Cortex of kidney (tissue), 1 donor: ENCODE results near the gene JOSD1.

ENCODE experiments used
- DNase-seq: peaks from one replicate; lab custom pipeline; 2025; lab: John Stamatoyannopoulos, UW

JOSD1 gene

GRCh38 chr22:38712486-38713207 is 11.9 kb upstream of the JOSD1 start:
- no peak for DNase-seq

GRCh38 chr22:38710866-38711265 is 10.1 kb upstream of the JOSD1 start:
- DNase-seq: no peak

GRCh38 chr22:38710351-38710750 is 9.6 kb upstream of the JOSD1 start:
- no peak for DNase-seq

GRCh38 chr22:38709306-38709705 is 8.6 kb upstream of the JOSD1 start:
- DNase-seq: no peak

GRCh38 chr22:38707984-38708383 is 7.2 kb upstream of the JOSD1 start:
- DNase-seq: no peak

- DNase-seq: no peak
These were observed 6.6 kb upstream of the JOSD1 start for GRCh38 chr22:38707346-38707745.

GRCh38 chr22:38706901-38707195 is 6.1 kb upstream of the JOSD1 start:
- DNase-seq: no peak

GRCh38 chr22:38706101-38706900 is 5.6 kb upstream of the JOSD1 start:
- no peak for DNase-seq

GRCh38 chr22:38705235-38706100 is 4.7 kb upstream of the JOSD1 start, which contains the start of gene GTPBP1:
TSS of gene GTPBP1 (plus strand) at chr22:38705944. CDS start at chr22:38705956, 12 bp downstream.
- DNase-seq: no peak

GRCh38 chr22:38704654-38705234 is 4.0 kb upstream of the JOSD1 start:
- no peak for DNase-seq

GRCh38 chr22:38700270-38700788 is 414 bp downstream of the JOSD1 start:
- no peak for DNase-seq

GRCh38 chr22:38699784-38700183 is 959 bp downstream of the JOSD1 start:
- no peak for DNase-seq

GRCh38 chr22:38699143-38699542 is 1.6 kb downstream of the JOSD1 start:
- no peak for DNase-seq

- DNase-seq: no peak
These were observed 2.2 kb downstream of the JOSD1 start for GRCh38 chr22:38698407-38699094.

GRCh38 chr22:38697425-38698089 is 3.2 kb downstream of the JOSD1 start:
- no peak for DNase-seq

GRCh38 chr22:38696606-38697424 is 3.9 kb downstream of the JOSD1 start:
- no peak for DNase-seq

- DNase-seq: no peak
These were observed 5.8 kb downstream of the JOSD1 start for GRCh38 chr22:38694940-38695339.

GRCh38 chr22:38694049-38694448 is 6.7 kb downstream of the JOSD1 start:
- DNase-seq: no peak

GRCh38 chr22:38689651-38690050 is 11.1 kb downstream of the JOSD1 start:
- DNase-seq: no peak

GRCh38 chr22:38685761-38686160 is 15.0 kb downstream of the JOSD1 start:
- no peak for DNase-seq
